BJ (cell line): ENCODE results near the gene DYNLT2B. TPM values are rescaled to one million over a fixed set of nuclear protein-coding genes. Genes with fewer than 3 reads are reported as not detected.

Experiments
- CTCF ChIA-PET: fragments of 350-600 bp; formaldehyde crosslinking; extraction: SDS; loops from one replicate; lab custom pipeline; 2021; ENCODE audit warnings: antibody characterized with exemption, inconsistent platforms; lab: Yijun Ruan, JAX
- POLR2A ChIA-PET: fragments of 300-600 bp; sonication (Branson Sonifier 250); formaldehyde crosslinking; extraction: SDS; loops from one replicate; lab custom pipeline; 2021; ENCODE audit warnings: antibody characterized with exemption; lab: Charles Lee
- DNase-seq: peaks from one replicate; pipeline ENCODE4 v3.0.0-alpha.2; 2011; ENCODE audit warnings: low read depth
- H3K27me3 ChIP-seq: 2 replicates; pipeline ENCODE4 v1.6.0; 2011; ENCODE audit warnings: low read length; ENCODE audit not compliant: control insufficient read depth, insufficient read depth
- H3K36me3 ChIP-seq: 2 replicates; pipeline ENCODE4 v1.5.1; 2011; ENCODE audit warnings: low read length; ENCODE audit not compliant: control insufficient read depth, insufficient read depth
- H3K4me3 ChIP-seq: 2 replicates; pipeline ENCODE4 v1.5.1; 2011; ENCODE audit warnings: low read depth, mild to moderate bottlenecking, control low read depth, low read length
- CTCF ChIP-seq: IDR thresholded peaks from 2 replicates; pipeline ENCODE4 v1.5.1; 2011; ENCODE audit warnings: low read depth, mild to moderate bottlenecking, control low read depth, inconsistent platforms, low read length, moderate library complexity; ENCODE audit not compliant: insufficient read depth
- polyA plus RNA-seq: library from polyadenylated mRNA; depleted of rRNA; stranded (reverse); fragments of >200 nt; gene quantifications from 2 replicates; pipeline ENCODE4 v1.2.3, GENCODE V29; 2011; rRNA removed
- small RNA-seq: library from RNA; depleted of rRNA; stranded (forward); fragments of <200 nt; gene quantifications from one replicate; pipeline ENCODE3, GENCODE V24; 2012; ENCODE audit warnings: low replicate concordance, low read depth; ENCODE audit not compliant: insufficient read length

The DYNLT2B gene
- polyA plus RNA-seq, 1 experiment, result 7.6 TPM

GRCh38 chr3:196241704-196242103 lies 76.3 kb downstream of the DYNLT2B start:
- TF ChIP-seq CTCF, result no peak
- POLR2A ChIA-PET, result no interaction called here
- Histone ChIP-seq H3K27me3 (no peaks in the 10 kb centered on the region), H3K4me3 (no peak overlapping the region), H3K36me3 (peaks cover 12% of the 10 kb centered on the region)
- CTCF ChIA-PET, result no interaction called here
- no peak for DNase-seq

Small RNA genes within 50 kb of the gene (small RNA-seq; reads per million reads assigned to genes)
- gene AC069257.2, result not detected
- gene RNU6-910P, result not detected

Other genes starting within 250 kb of the DYNLT2B start
- gene TFRC, start 236.2 kb downstream of the DYNLT2B start, polyA plus RNA-seq, result 60.7 and 131 TPM in 2 replicates
- not detected in 2 replicates for gene ZDHHC19, start 106.8 kb downstream of the DYNLT2B start, polyA plus RNA-seq
- not detected in 2 replicates for gene SLC51A, start 101.7 kb downstream of the DYNLT2B start, polyA plus RNA-seq
- 73.3 and 75.0 TPM in 2 replicates for gene PCYT1A, start 30.5 kb downstream of the DYNLT2B start, polyA plus RNA-seq
- not detected in 2 replicates for gene TM4SF19, start 20.1 kb upstream of the DYNLT2B start, polyA plus RNA-seq
- 11.3 and 17.9 TPM in 2 replicates for gene UBXN7, start 114.2 kb upstream of the DYNLT2B start, polyA plus RNA-seq
- gene RNF168, start 185.5 kb upstream of the DYNLT2B start, polyA plus RNA-seq, result 2.4 and 3.3 TPM in 2 replicates
- not detected in 2 replicates for gene SMCO1, start 197.1 kb upstream of the DYNLT2B start, polyA plus RNA-seq